ENCODE data around the gene MKRN2OS. TPM values are rescaled to one million over a fixed set of nuclear protein-coding genes. Genes with fewer than 3 reads are reported as not detected.

MKRN2OS gene
- total RNA-seq, 2 experiments from 2014 or later: not detected

GRCh38 chr3:12516873-12517272 lies 28.4 kb downstream of the MKRN2OS start:
- Histone ChIP-seq H3K4me2 (ENCODE audit: low read length) (no peak overlapping the region), H3K4me1 (ENCODE audit: insufficient read depth, low read length, poor library complexity, severe bottlenecking) (no peaks in the 10 kb centered on the region), H3K79me2 (ENCODE audit: insufficient read depth, low read depth, low read length) (no peaks in the 10 kb centered on the region), H3K27ac (ENCODE audit: low read depth, low read length, poor library complexity, severe bottlenecking) (no peak overlapping the region), H2AFZ (ENCODE audit: low read length) (no peak overlapping the region), H3K36me3 (ENCODE audit: insufficient read depth, low read length) (peaks cover 79% of the 10 kb centered on the region), H3K4me3 (ENCODE audit: low read depth, low read length, poor library complexity, severe bottlenecking) (no peak overlapping the region), H4K20me1 (ENCODE audit: insufficient read depth, low read length) (no peaks in the 10 kb centered on the region), H3K9me3 (ENCODE audit: low read length) (no peaks in the 10 kb centered on the region), H3K9me2 (ENCODE audit: insufficient read depth, low read length) (no peaks in the 10 kb centered on the region)
- no TSS peak for BruUV-seq (replicated peaks)
- ChIA-PET CTCF (ENCODE audit: unreplicated experiment) (no interaction called here), POLR2A (interaction anchor here (0.7 kb wide), 1 partner anchor 234 kb away, joined by 3 read pairs; no protein-coding TSS in a partner anchor)
- no peak for DNase-seq (ENCODE audit: low spot score)
- intact Hi-C loops (cut with micrococcal nuclease; ENCODE audit: unreplicated experiment): no loop called here
- TF ChIP-seq EZH2phosphoT487 (IDR thresholded peaks at IDR 0.05; ENCODE audit: borderline replicate concordance, low read depth, low read length): no peak
- TF ChIP-seq CTCF (conservative IDR thresholded peaks at IDR 0.05; ENCODE audit: low read length): no peak

- no TSS peak for BruUV-seq (replicated peaks)
- intact Hi-C loops (cut with micrococcal nuclease; ENCODE audit: unreplicated experiment): no loop called here
- Histone ChIP-seq H4K20me1 (ENCODE audit: insufficient read depth, low read length) (no peaks in the 10 kb centered on the region), H3K4me2 (ENCODE audit: low read length) (no peak overlapping the region), H3K27ac (ENCODE audit: low read depth, low read length, poor library complexity, severe bottlenecking) (no peak overlapping the region), H3K4me3 (ENCODE audit: low read depth, low read length, poor library complexity, severe bottlenecking) (no peak overlapping the region), H3K79me2 (ENCODE audit: insufficient read depth, low read depth, low read length) (no peaks in the 10 kb centered on the region), H2AFZ (ENCODE audit: low read length) (no peak overlapping the region), H3K4me1 (ENCODE audit: insufficient read depth, low read length, poor library complexity, severe bottlenecking) (no peaks in the 10 kb centered on the region), H3K9me2 (ENCODE audit: insufficient read depth, low read length) (no peaks in the 10 kb centered on the region), H3K9me3 (ENCODE audit: low read length) (no peaks in the 10 kb centered on the region), H3K36me3 (ENCODE audit: insufficient read depth, low read length) (peaks cover 71% of the 10 kb centered on the region)
- TF ChIP-seq CTCF (conservative IDR thresholded peaks at IDR 0.05; ENCODE audit: low read length) (no peak), EZH2phosphoT487 (IDR thresholded peaks at IDR 0.05; ENCODE audit: borderline replicate concordance, low read depth, low read length) (no peak)
- ChIA-PET CTCF (ENCODE audit: unreplicated experiment) (no interaction called here), POLR2A (no interaction called here)
- DNase-seq (ENCODE audit: low spot score): no peak
Observed at GRCh38 chr3:12515631-12516030, 29.7 kb downstream of the MKRN2OS start.

GRCh38 chr3:12513694-12514446 lies 31.4 kb downstream of the MKRN2OS start:
- ChIA-PET CTCF (ENCODE audit: unreplicated experiment) (no interaction called here), POLR2A (interaction anchor here (0.6 to 1.2 kb wide), 3 partner anchors 29 to 731 kb away, joined by 3 read pairs; no protein-coding TSS in a partner anchor)
- intact Hi-C loops (cut with micrococcal nuclease; ENCODE audit: unreplicated experiment): no loop called here
- no peaks in the 10 kb centered on the region for H3K9me3 ChIP-seq (ENCODE audit: low read length)
- H2AFZ ChIP-seq (ENCODE audit: low read length): no peak overlapping the region
- TF ChIP-seq CTCF (conservative IDR thresholded peaks at IDR 0.05; ENCODE audit: low read length): no peak
- TF ChIP-seq EZH2phosphoT487 (IDR thresholded peaks at IDR 0.05; ENCODE audit: borderline replicate concordance, low read depth, low read length): no peak
- BruUV-seq (replicated peaks): no TSS peak
- H3K4me1 ChIP-seq (ENCODE audit: insufficient read depth, low read length, poor library complexity, severe bottlenecking): no peaks in the 10 kb centered on the region
- no peaks in the 10 kb centered on the region for H3K79me2 ChIP-seq (ENCODE audit: insufficient read depth, low read depth, low read length)
- no peaks in the 10 kb centered on the region for H4K20me1 ChIP-seq (ENCODE audit: insufficient read depth, low read length)
- no peak overlapping the region for H3K4me3 ChIP-seq (ENCODE audit: low read depth, low read length, poor library complexity, severe bottlenecking)
- no peak overlapping the region for H3K27ac ChIP-seq (ENCODE audit: low read depth, low read length, poor library complexity, severe bottlenecking)
- H3K4me2 ChIP-seq (ENCODE audit: low read length): no peak overlapping the region
- peaks cover 75% of the 10 kb centered on the region for H3K36me3 ChIP-seq (ENCODE audit: insufficient read depth, low read length)
- H3K9me2 ChIP-seq (ENCODE audit: insufficient read depth, low read length): no peaks in the 10 kb centered on the region
- DNase-seq (ENCODE audit: low spot score): no peak

All from OCI-LY7 (cell line).